Astrocyte (in vitro differentiated cells and primary cell): Measurements from ENCODE around the gene NFAT5. TPM values are rescaled to one million over a fixed set of nuclear protein-coding genes. Genes with fewer than 3 reads are reported as not detected.

Experiments
- DNase-seq: peaks from one replicate; pipeline ENCODE4 v3.0.0-alpha.2; 2010; ENCODE audit warnings: low read depth
- FAIRE-seq: peaks from 2 replicates; lab custom pipeline; 2011; peaks lifted over from hg19 to GRCh38; lab: Jason Lieb, UNC
- H2AFZ ChIP-seq: 2 replicates; pipeline ENCODE4 v1.6.0; 2012; ENCODE audit warnings: low read depth, low read length, inconsistent platforms
- H3K27ac ChIP-seq: 2 replicates; pipeline ENCODE4 v1.5.1; 2011; ENCODE audit warnings: low read depth, low read length, inconsistent platforms
- H3K27me3 ChIP-seq: 2 replicates; pipeline ENCODE4 v1.6.0; 2011; ENCODE audit warnings: low read length, inconsistent platforms; ENCODE audit not compliant: insufficient read depth
- H3K36me3 ChIP-seq: 2 replicates; pipeline ENCODE4 v1.5.1; 2011; ENCODE audit warnings: low read length, inconsistent platforms; ENCODE audit not compliant: insufficient read depth
- H3K4me1 ChIP-seq: 2 replicates; pipeline ENCODE4 v1.5.1; 2011; ENCODE audit warnings: low read length, inconsistent platforms; ENCODE audit not compliant: insufficient read depth
- H3K4me2 ChIP-seq: 2 replicates; pipeline ENCODE4 v1.6.0; 2012; ENCODE audit warnings: low read length, inconsistent platforms
- H3K4me3 ChIP-seq: 2 replicates; pipeline ENCODE4 v1.5.1; 2011; ENCODE audit warnings: low read depth, mild to moderate bottlenecking, low read length, inconsistent platforms; ENCODE audit not compliant: insufficient read depth
- H3K79me2 ChIP-seq: 2 replicates; pipeline ENCODE4 v1.6.0; 2012; ENCODE audit warnings: mild to moderate bottlenecking, low read length, inconsistent platforms; ENCODE audit not compliant: insufficient read depth
- H3K9ac ChIP-seq: 2 replicates; pipeline ENCODE4 v1.6.0; 2012; ENCODE audit warnings: mild to moderate bottlenecking, low read length, inconsistent platforms
- H3K9me3 ChIP-seq: 2 replicates; pipeline ENCODE4 v1.5.1; 2012; ENCODE audit warnings: low read depth, mild to moderate bottlenecking, low read length, inconsistent platforms; ENCODE audit not compliant: insufficient read depth
- H4K20me1 ChIP-seq: 2 replicates; pipeline ENCODE4 v1.6.0; 2012; ENCODE audit warnings: low read length, inconsistent platforms; ENCODE audit not compliant: insufficient read depth
- H3K27ac Mint-ChIP-seq: one replicate; pipeline ENCODE4 v1.8.0; 2021; ENCODE audit warnings: mild to moderate bottlenecking, mixed read lengths; ENCODE audit not compliant: unreplicated experiment
- H3K27me3 Mint-ChIP-seq: one replicate; pipeline ENCODE4 v1.8.0; 2021; ENCODE audit warnings: low read depth, mixed read lengths; ENCODE audit not compliant: unreplicated experiment
- H3K36me3 Mint-ChIP-seq: one replicate; pipeline ENCODE4 v1.8.0; 2021; ENCODE audit warnings: low read depth, mixed read lengths; ENCODE audit not compliant: unreplicated experiment
- H3K4me1 Mint-ChIP-seq: one replicate; pipeline ENCODE4 v1.8.0; 2021; ENCODE audit warnings: low read depth, mixed read lengths; ENCODE audit not compliant: unreplicated experiment
- H3K4me3 Mint-ChIP-seq: one replicate; pipeline ENCODE4 v1.8.0; 2021; ENCODE audit warnings: mild to moderate bottlenecking, moderate library complexity, mixed read lengths; ENCODE audit not compliant: unreplicated experiment
- H3K9me3 Mint-ChIP-seq: one replicate; pipeline ENCODE4 v1.8.0; 2021; ENCODE audit warnings: mild to moderate bottlenecking, mixed read lengths; ENCODE audit not compliant: unreplicated experiment
- EZH2 ChIP-seq: IDR thresholded peaks from 2 replicates; pipeline ENCODE4 v1.6.1; 2012; ENCODE audit warnings: mild to moderate bottlenecking, low read length, inconsistent platforms; ENCODE audit not compliant: insufficient read depth
- total RNA-seq: library from RNA; stranded (reverse); gene quantifications from 2 replicates; pipeline ENCODE4 v1.2.1, GENCODE V29; 2021
- TF ChIP-seq, protein P1 (sequence below): IDR thresholded peaks from 2 replicates; pipeline ENCODE4 v1.5.1; 2011; ENCODE audit warnings: low read depth, mild to moderate bottlenecking, inconsistent platforms, low read length, moderate library complexity; ENCODE audit not compliant: insufficient read depth

The NFAT5 gene
- total RNA-seq, 1 donor from 2014 or later = 96.2 TPM

DNA sequence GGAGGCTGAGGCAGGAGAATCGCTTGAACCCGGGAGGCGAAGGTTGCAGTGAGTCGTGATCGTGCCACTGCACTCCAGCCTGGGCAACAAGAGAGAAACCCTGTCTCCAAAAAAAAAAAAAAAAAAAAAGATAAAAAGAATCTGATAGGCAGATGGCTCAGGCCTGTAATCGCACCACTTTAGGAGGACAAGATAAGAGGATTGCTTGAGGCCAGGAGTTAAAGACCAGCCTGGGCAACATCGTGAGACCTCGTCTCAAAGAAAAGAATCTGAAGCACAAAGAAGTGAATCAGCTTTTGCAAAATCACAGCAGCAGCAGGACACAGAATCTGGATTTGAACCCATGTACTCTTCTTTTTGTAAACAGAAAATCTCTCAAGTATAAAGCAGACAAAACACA lies 181.3 kb downstream of the NFAT5 start:
- no peaks in the 10 kb centered on the region for H3K27me3 ChIP-seq
- FAIRE-seq (no peak), DNase-seq (no peak)
- H2AFZ ChIP-seq = no peak overlapping the region
- H3K4me1 ChIP-seq = no peaks in the 10 kb centered on the region
- H3K4me2 ChIP-seq = no peak overlapping the region
- peaks cover 46% of the 10 kb centered on the region for H4K20me1 ChIP-seq
- H3K27ac ChIP-seq = no peak overlapping the region
- no peak for TF ChIP-seq EZH2
- TF ChIP-seq, protein P1, sequence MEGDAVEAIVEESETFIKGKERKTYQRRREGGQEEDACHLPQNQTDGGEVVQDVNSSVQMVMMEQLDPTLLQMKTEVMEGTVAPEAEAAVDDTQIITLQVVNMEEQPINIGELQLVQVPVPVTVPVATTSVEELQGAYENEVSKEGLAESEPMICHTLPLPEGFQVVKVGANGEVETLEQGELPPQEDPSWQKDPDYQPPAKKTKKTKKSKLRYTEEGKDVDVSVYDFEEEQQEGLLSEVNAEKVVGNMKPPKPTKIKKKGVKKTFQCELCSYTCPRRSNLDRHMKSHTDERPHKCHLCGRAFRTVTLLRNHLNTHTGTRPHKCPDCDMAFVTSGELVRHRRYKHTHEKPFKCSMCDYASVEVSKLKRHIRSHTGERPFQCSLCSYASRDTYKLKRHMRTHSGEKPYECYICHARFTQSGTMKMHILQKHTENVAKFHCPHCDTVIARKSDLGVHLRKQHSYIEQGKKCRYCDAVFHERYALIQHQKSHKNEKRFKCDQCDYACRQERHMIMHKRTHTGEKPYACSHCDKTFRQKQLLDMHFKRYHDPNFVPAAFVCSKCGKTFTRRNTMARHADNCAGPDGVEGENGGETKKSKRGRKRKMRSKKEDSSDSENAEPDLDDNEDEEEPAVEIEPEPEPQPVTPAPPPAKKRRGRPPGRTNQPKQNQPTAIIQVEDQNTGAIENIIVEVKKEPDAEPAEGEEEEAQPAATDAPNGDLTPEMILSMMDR = no peak
- Mint-ChIP-seq H3K9me3 (no peaks in the 10 kb centered on the region), H3K4me1 (no peaks in the 10 kb centered on the region), H3K36me3 (peaks cover 27% of the 10 kb centered on the region), H3K27ac (no peak overlapping the region), H3K4me3 (no peak overlapping the region), H3K27me3 (no peaks in the 10 kb centered on the region)
- no peak overlapping the region for H3K9ac ChIP-seq
- peaks cover 78% of the 10 kb centered on the region for H3K36me3 ChIP-seq
- no peak overlapping the region for H3K4me3 ChIP-seq
- H3K79me2 ChIP-seq = peaks cover 54% of the 10 kb centered on the region
- no peaks in the 10 kb centered on the region for H3K9me3 ChIP-seq

DNA sequence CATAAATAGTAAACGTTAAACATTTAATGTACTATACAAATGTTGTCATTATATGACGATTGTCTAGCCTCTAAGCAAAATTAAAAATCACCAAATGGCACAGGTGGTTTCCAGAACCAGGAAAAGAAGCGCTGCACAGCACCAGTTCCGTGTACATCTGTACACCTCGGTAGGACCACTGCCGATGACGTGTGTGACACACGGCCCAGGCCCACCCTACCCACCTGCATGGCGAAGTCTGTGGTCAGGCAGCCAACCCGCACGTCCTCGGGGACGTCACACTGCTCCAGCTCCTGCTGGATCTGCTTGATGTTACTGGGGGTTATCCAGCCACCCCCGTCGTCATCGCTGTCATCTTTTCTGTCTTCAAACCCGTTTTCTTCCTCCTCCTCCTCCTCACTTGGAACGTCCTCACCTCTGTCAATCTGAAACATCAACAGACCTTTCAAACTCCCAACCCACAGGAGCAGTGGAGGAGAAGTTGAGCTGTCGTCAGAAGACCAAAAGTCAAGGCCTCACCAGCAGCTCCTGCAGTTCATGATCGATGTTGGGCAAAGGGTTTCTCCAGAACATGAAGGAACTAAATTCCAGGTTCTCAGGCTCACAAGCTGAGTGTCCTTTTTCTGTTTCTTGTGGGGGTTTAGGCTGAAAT lies 183.1 kb downstream of the NFAT5 start:
- DNase-seq (no peak), FAIRE-seq (no peak)
- Histone ChIP-seq H3K4me1 (peaks cover 7% of the 10 kb centered on the region), H3K4me3 (no peak overlapping the region), H3K27me3 (no peaks in the 10 kb centered on the region), H4K20me1 (peaks cover 44% of the 10 kb centered on the region), H3K36me3 (peaks cover 63% of the 10 kb centered on the region), H3K9me3 (no peaks in the 10 kb centered on the region), H2AFZ (no peak overlapping the region), H3K4me2 (no peak overlapping the region), H3K27ac (no peak overlapping the region), H3K9ac (no peak overlapping the region), H3K79me2 (peaks cover 71% of the 10 kb centered on the region)
- Mint-ChIP-seq H3K27ac (no peak overlapping the region), H3K27me3 (no peaks in the 10 kb centered on the region), H3K4me1 (no peaks in the 10 kb centered on the region), H3K36me3 (peaks cover 27% of the 10 kb centered on the region), H3K4me3 (no peak overlapping the region), H3K9me3 (no peaks in the 10 kb centered on the region)
- TF ChIP-seq, protein P1 = no peak
- no peak for TF ChIP-seq EZH2

DNA sequence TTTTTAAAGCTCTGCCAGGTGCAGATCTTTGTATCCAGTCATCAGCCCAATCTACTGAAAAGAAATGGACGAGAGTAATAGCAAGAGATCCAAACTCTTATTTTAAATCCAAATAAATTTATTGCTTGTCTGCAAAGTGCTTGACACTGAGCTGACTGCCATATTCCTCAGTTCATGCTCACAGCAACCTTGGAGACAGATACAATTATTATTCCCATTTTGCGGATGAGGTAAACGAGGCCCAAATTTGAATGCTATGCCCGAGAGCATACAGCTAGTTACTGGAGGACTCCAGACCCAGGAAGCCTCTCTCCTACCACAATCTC lies 188.3 kb downstream of the NFAT5 start:
- H3K9ac ChIP-seq = peak overlapping the region; percentile 92
- no peak for DNase-seq
- peak overlapping the region; percentile 92 for H3K4me3 ChIP-seq
- peak overlapping the region; percentile 85 for H3K4me2 ChIP-seq
- H2AFZ ChIP-seq = peak overlapping the region; percentile 83
- Mint-ChIP-seq H3K4me3 (peak overlapping the region; percentile 100), H3K36me3 (peaks cover 7% of the 10 kb centered on the region), H3K27me3 (peaks cover 7% of the 10 kb centered on the region), H3K4me1 (no peaks in the 10 kb centered on the region), H3K27ac (peak overlapping the region; percentile 86), H3K9me3 (no peaks in the 10 kb centered on the region)
- H3K79me2 ChIP-seq = peaks cover 49% of the 10 kb centered on the region
- FAIRE-seq = no peak
- no peaks in the 10 kb centered on the region for H3K27me3 ChIP-seq
- peaks cover 16% of the 10 kb centered on the region for H4K20me1 ChIP-seq
- peaks cover 21% of the 10 kb centered on the region for H3K36me3 ChIP-seq
- TF ChIP-seq, protein P1 = no peak
- TF ChIP-seq EZH2 = no peak
- no peaks in the 10 kb centered on the region for H3K9me3 ChIP-seq
- H3K4me1 ChIP-seq = peaks cover 7% of the 10 kb centered on the region
- H3K27ac ChIP-seq = peak overlapping the region; percentile 55
